Activated CD8-positive, alpha-beta memory T cell treated with anti-CD3 and anti-CD28 coated beads, Interleukin-2, amount 50 U/mL, for 48 hours (primary cell): Measurements from ENCODE around the gene CADPS.

Experiments
- DNase-seq: peaks from one replicate; pipeline ENCODE4 v3.0.0-alpha.2; 2020

CADPS gene

DNA sequence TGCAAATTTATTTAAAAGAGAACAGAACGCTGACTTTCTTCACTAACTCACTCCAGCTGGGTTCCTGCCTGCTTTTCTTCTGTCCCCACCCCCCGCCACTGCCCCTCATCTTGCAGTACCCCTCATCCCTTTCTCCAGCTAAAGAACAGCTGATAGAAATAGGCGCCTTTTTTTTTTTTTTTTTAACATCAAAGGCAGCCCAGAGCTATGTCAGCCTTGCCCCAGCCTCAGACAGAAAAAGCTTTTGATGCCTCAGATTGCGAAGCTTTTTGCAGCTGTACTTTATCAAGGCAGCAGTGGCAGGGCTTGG lies 1.8 kb downstream of the CADPS start:
- no peak for DNase-seq

DNA sequence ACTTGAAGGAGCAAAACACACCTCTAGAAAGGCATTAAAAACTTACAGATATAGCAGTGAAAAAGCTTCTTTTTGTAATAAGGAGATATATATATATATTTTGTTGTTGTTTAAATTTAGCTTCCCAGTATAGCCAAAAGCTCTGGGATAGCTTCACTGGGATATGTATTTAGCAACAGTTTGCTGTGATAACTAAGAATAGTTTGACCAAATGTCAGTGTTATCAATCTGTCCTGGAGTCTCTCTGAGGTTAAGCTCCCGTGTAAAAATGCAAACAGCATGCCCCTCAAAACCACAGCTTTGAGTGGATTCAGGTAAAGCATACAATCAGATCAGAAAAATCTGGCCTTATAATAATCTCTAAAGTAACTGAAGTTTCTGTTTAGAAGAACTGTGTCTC lies 2.9 kb downstream of the CADPS start:
- no peak for DNase-seq

DNA sequence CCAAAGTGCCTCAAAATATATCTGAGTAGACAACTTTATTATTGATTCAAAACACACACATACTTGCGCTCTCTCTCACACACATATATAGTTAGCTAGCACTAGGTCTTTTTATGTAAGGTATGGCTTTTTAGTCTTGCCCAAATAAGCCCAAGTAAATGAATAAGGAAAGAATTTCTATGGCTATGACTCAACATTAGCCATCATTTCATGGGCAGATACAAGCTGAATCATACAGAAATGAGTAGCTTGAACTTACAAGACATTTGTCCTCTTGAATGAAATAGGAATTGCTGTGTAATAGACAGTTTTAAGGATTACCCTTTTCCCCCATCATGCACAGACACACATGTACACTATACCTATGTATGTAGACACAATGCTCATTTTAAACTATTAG lies 4.9 kb downstream of the CADPS start:
- no peak for DNase-seq

DNA sequence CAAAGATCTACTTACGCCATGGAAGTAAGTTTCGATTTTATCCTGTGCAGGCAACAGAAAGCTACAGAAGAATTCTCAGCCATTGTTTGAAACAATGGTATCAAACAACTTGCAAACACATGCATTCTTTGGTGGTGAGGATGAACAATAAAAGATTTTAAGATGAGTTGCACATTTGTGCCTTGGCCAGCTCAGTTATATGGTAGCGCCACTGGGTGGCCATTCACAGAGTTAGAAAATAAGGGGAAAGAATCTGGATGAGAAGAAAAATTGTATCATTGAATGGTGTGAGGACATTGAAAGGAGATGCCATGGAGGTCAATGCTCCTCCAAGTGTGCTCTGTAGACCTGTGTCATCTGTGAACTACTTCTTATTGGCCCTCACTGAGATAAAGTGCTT lies 11.6 kb downstream of the CADPS start:
- DNase-seq: no peak

DNA sequence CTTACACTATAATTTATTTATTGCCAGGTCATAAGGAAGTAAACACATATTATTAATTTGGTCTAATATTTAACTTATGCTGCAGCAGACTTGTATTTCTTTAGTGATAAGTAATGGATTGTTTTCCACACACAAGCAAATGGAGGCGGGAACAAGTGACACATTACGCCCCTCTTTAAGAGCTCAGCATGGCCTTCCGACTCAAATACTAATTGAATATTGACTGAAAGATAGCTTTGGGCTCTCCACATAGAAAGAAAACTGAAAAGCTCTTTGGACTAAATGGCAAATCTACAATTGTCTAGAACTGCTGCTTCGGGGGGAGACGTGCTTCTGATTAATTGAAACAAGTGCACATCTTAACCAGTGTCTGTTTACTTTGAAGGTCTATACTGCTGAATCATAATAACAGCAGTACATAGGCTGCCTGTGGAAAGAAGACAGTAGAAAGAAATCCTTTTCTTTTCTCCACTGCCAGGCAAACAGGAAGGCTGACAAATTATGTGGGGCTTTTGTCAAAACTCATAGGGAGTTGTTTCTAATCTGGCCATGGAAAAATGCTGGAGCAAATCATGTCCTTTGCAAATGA lies 15.9 kb downstream of the CADPS start:
- no peak for DNase-seq

DNA sequence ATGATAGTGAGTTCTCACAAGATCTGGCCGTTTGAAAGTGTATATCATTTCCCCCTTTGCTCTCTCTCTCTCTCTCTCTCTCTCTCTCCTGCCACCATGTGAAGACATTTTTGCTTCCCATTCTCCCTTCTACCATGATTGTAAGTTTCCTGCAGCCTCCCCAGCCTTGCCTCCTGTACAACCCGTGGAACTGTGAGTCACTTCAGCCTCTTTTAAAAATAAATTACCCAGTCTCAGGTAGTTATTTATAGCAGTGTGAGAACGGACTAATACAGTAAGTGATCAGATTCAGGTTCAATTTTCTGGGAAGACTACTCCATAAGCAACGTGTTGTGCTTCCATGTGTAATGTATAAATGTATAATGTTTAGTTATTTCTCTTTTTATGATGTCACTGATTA lies 29.2 kb downstream of the CADPS start:
- no peak for DNase-seq

DNA sequence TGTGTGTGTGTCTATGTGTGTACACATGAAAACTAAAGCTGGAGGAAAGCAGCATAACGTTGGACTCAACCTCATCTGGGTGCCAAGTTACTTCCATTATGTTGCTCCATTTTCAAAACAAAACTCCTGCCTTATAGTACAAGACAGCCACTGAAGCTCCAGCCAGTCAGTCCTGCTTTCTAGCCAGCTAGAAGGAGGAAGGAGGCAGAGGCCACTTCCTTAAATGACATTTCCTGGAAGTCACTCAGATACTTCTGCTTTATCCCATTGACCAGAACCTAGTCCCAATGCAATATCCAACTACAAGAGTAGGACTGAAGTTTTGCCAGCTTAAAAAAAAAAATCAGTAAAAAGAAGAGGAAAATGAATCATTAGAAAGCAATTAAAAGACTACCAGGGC lies 31.7 kb downstream of the CADPS start:
- DNase-seq: no peak

DNA sequence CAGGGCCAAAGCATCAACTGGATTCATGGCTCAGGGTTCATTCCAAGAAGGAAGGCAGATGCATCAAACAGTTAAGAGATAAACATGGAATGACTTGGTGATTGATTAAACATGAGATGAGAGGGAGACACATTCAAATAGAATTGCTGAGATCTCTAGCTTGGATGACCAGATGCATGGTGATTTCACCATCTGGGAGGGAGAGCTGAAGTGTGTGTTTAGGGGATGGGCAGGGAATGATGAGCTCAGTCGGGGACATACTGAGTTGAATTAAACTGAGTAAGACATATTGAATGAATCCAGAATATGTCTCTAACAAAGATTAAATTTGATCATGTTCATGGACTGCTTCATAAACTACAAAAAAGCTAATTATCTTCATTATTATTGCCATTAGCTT lies 35.5 kb downstream of the CADPS start:
- no peak for DNase-seq

DNA sequence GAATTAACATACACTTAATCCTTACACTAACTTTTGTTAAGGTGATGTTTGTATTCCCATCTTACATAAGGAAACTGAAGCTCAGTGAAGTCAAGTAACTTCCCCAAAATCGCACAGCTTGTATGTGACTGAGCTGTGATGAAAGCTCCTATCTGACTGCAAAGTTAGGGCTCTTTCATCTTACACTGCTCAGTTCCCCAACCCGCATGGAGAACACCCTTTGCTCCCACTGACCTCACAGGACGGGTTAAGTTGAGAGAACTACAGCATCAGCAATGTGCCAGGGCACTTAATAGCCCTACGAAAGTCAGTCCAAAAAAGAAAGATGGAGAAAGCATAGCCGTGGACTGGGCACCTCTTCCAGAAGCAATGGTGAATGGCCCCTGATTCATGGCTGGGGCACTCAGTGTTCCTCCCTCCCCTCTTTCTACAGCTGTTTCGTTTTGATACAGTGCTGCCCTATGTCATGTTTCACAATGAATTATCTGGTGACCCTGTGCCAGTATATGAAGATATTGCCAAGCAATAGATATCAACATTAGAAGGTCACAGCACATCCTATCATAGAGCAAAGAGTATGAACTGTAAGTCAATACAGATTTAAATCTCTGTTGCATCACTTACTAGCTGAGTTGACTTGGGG lies 38.0 kb downstream of the CADPS start:
- no peak for DNase-seq

DNA sequence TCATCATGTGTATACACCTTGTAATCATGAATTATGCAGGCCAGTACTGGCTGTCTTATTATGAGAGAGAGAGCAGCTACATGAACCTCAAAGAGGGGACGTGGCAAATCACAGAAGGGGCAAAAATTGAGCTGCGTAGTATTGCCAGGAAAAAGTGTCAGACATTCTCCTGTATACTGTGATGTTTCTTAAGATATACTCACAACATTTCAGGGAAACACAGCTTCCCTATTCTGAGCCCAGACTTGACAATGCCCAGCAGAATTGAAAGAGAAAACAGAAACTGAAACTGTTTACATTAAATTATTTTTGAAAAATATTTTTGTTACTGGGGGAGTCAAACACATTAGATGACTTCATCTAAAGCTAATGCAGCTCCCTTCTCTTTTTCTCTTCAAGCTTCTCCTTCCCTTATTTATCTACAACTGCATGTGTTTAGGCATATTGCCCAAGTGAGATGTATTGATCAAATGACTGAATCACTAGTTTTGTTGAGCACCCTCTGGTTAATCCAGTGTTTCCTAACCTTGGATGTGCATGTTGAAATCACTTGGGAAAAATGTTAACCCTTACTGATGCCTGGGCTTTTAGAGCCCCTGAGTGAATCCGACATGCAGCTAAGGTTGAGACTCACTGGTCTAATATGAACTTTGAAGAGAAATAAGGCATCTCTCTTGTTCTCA lies 39.5 kb downstream of the CADPS start:
- no peak for DNase-seq

DNA sequence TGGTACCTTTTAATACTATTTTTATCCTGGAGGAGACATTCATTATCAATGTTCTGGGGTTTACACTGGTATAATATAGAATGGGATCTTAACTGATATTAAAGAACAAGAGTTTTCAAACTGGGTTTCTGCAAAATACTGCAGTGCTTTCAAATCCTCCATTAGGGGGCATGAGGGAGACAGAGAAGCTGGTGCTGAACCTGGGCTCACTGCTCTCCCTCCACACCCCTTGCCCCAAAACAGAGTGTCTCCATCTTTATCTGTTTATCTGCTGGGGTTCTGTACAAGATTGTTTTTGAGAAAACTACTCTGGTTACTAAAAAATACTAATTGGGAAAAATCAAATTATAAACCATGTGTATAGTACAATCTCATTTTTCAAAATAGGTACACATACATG lies 41.7 kb downstream of the CADPS start:
- no peak for DNase-seq

DNA sequence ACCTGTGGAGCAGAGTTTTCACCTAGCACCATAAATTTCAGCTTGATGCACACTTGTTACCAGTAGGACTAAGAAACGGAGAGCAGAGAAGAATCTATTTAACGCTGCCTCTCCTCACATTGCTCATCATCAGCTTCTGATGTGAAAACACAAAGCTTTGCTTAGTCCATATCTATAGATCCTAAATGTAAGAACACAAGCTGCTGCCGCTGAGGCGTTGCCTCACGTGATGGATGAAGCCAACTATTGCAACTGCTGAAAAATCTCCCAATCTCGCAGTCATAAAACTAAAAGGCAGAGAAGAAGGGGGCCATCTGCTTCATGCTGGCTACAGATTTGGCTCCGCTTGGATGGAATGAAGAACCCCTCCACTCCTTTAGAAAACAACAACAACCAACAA lies 42.7 kb downstream of the CADPS start:
- DNase-seq: no peak

DNA sequence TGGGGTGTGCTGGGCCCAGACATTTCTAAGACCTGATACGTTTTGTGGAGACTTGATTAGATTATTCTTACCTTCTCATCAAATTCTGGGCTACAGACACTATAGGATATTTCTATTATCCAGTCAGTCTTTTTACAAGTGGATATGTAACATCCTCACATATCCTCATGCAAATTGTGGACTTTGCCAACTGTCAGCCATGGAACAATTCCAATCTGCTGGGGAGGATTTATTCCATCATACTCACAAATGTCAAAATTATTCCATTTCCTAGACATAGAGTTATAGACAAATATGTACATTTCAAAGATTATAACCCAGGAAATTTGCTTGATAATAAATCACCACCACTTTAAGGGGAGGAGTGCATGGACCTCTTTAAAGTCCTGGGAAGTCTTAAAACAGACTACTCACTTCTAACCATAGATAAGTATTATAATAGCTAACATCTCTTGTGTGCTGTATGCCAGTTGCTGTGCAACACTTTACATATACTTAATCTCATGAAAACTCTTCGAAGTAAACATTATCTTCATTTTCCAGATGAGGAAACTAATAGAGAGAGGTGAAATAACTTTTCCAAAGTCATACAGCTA lies 44.4 kb downstream of the CADPS start:
- no peak for DNase-seq

DNA sequence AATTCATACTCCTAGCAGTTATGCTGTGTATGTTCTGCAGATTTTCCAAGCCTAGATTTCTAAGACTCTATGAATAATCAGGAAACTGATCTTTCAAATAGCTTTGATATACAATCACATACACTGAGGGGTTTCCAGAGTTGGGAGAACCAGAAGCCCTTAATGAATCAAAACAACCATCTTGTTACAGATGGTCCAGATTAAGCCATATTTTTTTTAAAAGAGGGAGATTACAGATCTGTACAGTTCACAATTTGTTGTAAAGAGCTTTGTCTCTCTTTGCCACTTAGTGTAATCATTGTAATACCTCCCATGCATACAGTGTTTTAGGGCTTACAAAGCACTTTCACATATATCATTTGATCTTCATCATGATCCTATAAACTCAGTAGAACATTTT lies 47.7 kb downstream of the CADPS start:
- no peak for DNase-seq

DNA sequence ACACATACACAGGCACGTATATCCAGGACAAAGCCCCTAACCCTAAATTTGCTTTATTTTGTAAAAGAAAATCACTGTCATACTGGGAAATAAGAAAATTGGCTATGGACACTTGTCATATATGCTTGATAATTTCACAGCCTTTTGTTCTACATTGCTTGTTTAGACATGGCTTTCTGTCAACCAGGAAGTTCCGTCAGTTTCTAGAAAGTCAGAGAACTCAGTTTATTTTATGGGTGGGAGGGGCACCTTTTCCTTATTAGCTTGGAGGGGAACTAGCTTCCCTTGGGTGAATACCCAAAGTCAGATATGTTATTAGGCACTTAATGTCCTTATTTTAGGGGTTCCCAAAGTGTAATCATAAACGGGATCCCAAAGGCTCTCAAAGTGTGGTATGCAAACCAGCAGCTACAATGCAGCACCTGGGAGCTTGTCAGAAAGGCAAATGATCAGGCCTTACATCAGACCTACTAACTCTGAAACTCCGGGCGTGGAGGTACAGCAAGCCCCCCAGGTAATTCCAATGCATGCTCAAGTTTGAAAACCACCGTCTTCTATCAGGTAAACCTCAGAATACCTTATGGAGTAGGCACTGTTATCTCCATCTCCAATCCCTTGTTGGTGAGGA lies 50.1 kb downstream of the CADPS start:
- no peak for DNase-seq

DNA sequence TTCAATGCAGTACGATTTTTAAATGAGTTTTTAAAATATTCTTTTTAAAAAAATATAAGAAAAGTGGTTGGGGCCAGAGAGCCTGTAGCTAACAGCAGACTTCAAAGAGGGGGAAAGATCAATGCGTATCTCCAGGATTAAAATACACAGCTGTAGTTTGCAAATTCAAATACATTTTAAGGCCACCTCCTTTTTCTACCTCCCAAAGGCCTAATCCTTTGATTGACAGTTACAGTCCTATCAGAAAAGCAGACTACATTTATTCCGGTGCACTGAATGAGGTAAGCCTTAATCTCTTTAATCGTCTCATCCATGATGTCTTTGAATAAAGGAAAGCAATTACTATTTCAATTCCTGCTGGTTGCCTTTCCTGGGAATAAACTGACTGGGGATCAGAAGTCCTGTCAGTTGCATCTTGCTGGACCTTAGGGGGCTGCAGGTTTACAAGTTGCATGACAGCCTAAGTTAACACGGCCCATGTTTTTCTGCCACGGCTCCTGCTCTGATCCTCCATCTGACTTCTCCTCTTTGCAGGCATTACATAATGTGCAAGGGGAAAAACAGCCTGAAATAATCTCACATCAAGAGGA lies 51.7 kb downstream of the CADPS start:
- DNase-seq: no peak

DNA sequence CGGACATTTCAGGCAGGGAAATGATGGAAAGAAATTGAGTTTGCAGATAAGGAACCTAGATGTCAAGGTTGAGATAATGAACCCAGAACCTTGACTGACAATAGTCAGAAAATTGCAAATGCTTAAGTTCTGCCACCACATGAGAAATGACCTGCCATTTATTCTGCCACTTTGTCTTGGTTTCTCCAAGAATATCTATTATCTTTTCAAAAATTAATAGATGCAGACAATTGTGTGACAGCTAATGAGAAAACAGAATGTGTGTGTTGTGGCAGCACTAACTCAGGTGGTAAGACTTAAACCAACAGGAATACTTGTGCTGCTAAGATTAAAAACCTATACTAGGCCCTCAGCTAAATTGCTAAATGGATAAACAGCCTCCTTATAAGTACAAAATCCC lies 52.3 kb downstream of the CADPS start:
- DNase-seq: no peak

DNA sequence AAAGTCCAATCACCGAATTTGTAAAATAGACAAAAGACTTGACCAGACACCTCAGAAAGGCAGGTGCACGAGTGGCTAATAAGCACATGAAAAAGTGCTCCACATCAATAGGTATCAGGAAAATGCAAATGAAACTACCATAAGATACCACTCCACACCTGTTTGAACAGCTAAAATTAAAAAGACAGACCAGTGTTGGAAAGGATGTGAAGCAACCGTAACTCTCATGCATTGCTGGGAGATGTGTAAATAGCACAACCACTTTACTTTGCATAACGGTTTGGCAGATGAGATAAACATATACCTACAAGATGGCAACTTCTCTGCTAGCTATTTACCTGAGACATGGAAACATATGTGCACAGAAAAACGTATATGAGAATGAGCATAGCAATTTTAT lies 56.9 kb downstream of the CADPS start:
- DNase-seq: no peak

DNA sequence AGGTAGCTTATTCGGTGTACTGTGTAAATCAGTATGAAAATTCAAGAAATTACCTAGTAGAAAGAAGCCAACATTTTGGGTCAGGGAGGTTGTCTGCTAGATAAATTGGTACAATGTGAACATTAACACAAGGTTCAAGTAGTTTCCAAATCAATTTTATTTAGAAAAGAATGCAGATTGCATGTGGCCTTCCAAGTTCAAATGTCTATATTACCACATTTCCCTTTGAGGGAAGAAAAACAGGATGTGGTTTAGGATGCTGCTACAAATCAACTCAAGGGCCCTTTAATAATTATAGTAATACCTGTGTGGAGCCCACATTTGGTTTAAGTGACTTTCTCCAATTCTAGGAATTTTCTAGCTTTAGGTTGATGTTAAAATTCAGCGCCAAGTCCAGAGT lies 57.5 kb downstream of the CADPS start:
- DNase-seq: no peak

DNA sequence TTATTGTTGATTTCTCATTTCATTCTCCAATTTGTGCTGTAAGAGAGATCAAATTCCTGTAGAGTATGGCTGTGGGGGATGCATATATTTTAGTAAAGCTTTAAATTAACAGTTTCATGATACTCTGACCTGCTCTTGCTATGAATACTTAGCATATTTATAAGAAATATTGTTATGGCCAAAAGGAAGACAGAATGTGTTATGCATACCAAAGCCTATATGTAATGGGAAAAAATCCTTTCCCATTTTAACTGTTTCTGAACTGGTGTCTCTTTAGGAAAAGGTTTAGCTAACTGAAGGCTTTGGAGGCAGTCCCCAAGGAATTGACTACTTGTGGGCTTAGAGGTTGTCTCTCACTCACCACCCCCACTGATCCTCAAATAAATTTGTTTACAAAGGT lies 59.2 kb downstream of the CADPS start:
- DNase-seq: no peak

DNA sequence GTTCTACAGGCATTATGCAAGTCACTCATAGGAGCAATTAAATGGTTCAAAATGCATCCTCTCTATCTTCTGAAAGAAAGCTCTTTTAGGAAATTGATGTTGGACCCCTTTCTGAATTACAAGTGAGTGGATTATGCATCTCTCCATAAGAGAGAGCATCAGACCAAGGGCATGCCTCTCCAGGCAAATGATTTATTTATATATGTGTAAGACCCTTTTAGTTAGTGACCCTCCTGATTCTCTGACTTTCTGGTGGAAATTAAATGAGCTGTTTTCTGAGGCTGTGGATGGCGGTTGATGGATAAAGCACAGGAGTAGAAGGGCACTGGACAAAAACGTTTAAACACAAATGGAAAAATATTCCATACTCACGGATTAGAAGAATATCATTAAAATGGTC lies 62.6 kb downstream of the CADPS start:
- no peak for DNase-seq

DNA sequence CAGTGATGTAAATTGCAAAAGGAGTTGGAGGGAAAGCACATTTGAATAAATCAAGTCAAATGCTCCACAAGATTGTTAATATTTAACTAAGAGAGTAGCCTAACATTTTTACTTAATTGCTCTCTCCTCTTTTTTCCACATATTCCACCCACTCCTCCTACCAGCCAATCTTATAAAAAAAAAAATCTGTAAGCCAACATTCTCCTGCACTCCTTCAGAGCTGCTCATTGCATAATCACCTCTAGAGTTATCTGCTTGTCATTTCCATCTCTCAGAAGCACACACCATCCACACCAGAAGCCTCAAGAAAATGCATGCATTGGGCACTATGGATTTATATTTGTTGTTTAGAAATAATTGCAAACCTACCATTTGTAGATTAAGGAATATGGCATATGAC lies 64.1 kb downstream of the CADPS start:
- no peak for DNase-seq

DNA sequence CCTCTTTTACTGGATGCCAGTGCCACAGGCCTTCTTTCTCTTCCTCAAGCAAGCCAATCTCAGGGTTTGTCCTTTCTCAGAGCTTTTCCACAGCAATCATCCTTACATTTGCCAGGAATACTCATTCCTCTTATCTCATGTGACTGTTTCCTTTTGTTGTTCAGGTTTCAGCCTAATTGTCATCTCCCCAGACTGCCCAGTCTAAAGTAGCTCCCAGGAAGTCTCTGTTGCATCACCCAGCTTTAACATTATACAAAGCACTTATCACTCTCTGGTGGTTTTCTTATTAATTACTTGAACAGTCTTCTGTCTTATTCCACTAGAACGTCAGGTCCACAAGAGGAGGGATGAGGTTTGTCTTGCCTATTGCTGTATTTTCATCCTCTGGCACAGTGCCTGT lies 65.8 kb downstream of the CADPS start:
- DNase-seq: no peak
